H54 (cell line): Measurements from ENCODE around the gene RAB5A.
"Not testable (repeated sequence)": the region's sequence is repeated elsewhere in the genome, so short reads cannot be mapped to it uniquely, and the experiment has no call there.

Experiments
- DNase-seq: peaks from one replicate; pipeline ENCODE4 v3.0.0; 2011; ENCODE audit warnings: low spot score, mixed read lengths; ENCODE audit not compliant: insufficient read length
- FAIRE-seq: peaks from 3 replicates; lab custom pipeline; 2011; peaks lifted over from hg19 to GRCh38; lab: Jason Lieb, UNC
- POLR2A ChIP-seq: IDR thresholded peaks from 2 replicates; pipeline ENCODE4 v1.6.1; 2011; ENCODE audit warnings: low read depth, mild to moderate bottlenecking, low read length

RAB5A gene

DNA sequence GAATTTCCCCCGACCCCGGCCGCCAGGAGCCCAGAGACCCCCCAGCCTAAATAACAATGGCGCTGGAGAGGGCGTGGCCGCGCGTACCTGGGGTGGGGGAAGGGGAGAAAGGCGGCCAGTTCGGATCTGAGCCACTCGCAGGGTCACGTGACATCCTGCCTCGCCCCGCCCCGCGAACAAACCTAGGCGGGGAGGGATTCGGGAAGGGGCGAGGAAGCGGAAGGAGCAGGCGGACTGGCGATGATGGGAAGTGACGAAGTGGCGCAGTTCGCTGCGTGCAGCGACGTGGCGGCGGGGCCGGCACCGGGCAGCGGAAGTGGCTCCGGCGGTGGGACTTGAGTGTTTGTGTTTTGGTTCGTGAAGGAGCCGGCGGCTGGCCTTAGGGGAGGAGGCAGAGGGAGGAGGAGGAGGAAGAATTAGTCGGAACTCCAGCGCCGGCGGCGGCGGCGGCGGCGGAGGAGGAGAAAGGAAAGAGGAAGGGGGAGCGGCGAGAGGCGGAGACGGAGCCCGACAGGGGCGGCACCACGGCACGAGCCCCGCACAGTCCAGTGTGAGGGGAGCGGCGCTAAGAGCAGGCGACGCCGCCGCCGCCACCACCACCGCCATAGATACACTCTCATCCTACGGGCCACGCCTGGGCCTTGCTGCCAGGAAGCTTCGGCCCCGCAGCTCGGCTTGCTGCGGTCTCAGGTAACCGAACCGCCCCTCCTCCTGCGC, at the start of gene RAB5A:
TSS of gene RAB5A (plus strand) at position 266 of the 717 bp plus-strand sequence. CDS start 3,802 bp downstream, outside the sequence.
- TF ChIP-seq POLR2A, result peak; percentile 49
- FAIRE-seq (peak; percentile 96), DNase-seq (peak; percentile 88)

DNA sequence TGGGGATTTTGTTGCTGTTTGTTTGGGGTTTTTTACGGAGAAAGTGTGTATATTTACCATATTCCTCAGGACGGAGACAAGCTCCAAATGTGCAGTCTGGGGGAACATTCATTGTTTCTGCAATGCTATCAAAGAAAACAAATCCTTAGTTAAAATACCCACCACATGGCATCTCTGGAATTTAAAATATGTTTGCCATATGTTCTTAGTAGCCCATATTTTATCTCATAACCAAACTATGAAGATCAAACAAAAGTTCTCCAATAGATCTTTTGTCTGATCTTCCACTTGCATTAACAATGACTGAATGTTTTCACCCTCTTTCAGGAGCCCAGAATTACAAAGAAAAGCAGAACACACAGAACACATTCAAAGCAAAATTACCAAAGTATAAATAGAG, 48.2 kb upstream of the RAB5A start:
- no peak for TF ChIP-seq POLR2A

DNA sequence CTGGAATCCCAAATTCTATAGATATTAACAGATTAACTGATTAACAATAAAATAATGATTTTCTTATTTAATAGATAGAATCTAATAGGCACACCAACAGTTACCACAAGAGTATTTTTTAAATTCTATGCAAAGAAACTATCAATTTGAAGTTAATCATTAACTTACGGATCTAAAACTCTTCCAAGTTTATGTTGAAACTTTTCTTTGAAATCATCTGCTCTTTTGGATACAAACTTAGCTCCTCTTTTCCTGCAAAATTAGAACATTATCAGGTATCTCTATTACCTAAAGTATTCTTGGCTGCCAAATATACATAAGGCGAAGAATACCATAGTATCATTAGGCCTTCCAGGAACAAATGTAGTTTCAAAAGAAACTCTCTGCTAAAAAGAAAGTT, 47.6 kb upstream of the RAB5A start:
- FAIRE-seq (no peak), DNase-seq (no peak)
- no peak for TF ChIP-seq POLR2A

More for the DNA sequence above, 48.2 kb upstream of the RAB5A start:
- FAIRE-seq (no peak), DNase-seq (no peak)

GRCh38 chr3:19899833-19900232, 47.1 kb upstream of the RAB5A start:
- not testable (repeated sequence) for FAIRE-seq, DNase-seq

DNA sequence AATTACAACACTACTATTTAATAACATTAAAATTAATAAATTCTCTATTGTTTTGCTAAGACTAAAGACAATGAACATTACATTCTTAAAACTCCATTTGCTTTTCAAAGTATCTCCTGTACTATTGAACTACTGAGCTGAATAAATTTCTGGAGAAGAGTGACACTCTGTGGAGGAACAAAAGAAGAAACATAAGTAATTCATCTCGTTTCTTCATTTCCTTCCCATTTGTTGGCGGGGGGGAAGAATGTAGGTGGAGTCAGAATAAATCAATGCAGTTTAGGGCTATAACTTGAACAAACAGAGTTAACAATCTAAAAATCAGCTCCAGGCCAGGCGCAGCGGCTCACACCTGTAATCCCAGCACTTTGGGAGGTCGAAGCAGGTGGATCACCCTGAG, 45.6 kb upstream of the RAB5A start:
- no peak for FAIRE-seq

GRCh38 chr3:19901918-19902317, 45.0 kb upstream of the RAB5A start:
- FAIRE-seq (no peak), DNase-seq (no peak)

More for the DNA sequence above, 45.6 kb upstream of the RAB5A start:
- TF ChIP-seq POLR2A, result no peak
- DNase-seq, result no peak

DNA sequence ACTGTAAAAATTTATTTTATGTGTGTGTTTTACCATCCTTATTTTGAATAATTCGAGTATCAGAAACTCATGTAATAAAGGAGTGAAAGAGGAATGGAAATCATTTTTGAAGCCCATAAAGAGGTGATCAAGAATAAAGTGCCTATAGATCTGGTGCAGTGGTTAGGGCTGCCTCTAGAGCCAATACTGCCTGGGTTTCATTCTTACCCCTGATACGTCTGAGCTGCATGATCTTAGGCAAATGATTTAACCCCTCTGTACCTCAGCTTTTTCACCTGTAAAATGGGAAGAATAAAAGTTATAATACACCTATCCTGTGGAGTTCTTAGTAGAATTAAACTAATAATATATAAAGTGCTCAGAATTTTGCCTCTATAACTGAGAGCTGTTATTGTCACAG, 43.2 kb upstream of the RAB5A start:
- no peak for FAIRE-seq
- DNase-seq, result no peak
- no peak for TF ChIP-seq POLR2A

More at GRCh38 chr3:19901918-19902317, 45.0 kb upstream of the RAB5A start:
- no peak for TF ChIP-seq POLR2A

DNA sequence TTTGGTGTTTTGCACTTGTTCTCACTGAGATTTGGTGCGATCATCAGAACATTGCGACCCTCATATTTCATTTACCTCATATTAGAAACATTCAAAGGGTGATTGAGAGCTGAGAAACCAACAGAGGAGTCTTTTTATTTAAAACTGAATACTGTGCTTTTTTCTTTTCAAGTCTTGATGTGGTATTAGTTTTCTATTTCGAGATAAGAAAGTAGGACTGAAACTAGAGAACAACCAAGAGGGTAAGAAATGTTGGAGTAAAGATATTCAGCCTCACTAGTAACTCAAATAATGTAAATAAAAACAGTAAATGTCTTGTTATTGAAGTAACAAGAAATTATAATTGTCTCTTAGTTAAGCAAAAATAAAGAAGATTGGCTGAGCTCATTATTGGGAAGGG, 39.4 kb upstream of the RAB5A start:
- FAIRE-seq (no peak), DNase-seq (no peak)
- no peak for TF ChIP-seq POLR2A

- DNase-seq, result no peak
- no peak for TF ChIP-seq POLR2A
- FAIRE-seq, result no peak
These were observed 35.4 kb upstream of the RAB5A start for GRCh38 chr3:19911452-19911851.

GRCh38 chr3:19917167-19917566, 29.7 kb upstream of the RAB5A start:
- no peak for DNase-seq
- no peak for TF ChIP-seq POLR2A
- no peak for FAIRE-seq

DNA sequence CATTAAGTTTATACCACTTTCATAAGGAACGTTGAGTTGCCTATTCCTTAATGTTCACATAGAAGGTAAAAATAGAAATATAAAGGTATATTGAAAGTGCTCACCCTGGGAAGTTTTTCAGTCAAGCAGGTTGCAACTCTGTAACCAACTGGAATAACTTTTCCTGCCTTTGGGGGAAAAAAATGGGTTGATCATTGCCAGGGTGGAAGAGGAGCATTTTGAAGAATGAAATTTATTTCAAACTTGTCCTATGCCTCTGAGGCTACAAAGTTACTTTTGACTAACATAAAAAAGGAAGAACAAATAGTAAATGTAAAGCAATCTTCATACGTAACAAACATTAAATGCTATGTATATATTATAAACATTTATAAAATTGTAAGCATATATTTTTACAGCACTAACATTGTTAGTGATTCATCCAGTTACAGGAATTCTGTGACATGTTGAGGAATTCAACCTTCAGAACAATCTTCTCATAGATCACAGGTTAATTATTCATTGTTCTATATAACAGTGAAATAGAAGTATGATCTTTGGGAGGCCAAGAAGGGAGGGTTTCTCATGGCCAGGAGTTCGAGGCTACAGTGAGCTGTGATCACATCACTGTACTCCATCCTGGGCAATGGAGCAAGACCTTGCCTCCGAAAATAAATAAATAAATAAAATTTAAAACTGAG, 26.4 kb upstream of the RAB5A start:
- FAIRE-seq (no peak), DNase-seq (no peak)

DNA sequence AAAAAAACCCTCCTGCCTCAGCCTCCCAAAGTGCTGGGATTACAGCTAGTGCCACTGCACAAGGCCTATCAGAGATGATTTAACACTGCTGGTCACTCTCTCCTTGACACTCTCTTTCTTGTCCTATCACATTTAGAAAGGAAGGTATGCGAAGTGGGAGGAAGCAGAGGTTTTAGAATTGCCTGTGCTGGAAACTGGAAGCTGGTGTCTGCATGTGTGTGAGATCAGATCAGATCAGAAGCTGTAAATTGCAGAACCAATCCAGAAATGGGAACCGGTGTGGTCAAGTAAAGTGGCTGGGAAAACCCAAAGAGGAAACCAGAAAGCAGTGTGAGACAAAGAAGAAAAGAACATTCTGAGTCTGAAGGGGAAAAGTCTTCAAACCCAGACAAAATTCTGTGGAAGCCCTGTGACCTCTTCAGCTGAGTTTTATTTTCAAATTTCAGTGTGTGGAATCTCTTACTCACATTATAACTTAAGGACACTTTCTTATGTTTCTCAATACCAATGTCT, 15.7 kb upstream of the RAB5A start:
- FAIRE-seq (no peak), DNase-seq (no peak)
- TF ChIP-seq POLR2A, result no peak

More for the DNA sequence above, 26.4 kb upstream of the RAB5A start:
- no peak for TF ChIP-seq POLR2A

DNA sequence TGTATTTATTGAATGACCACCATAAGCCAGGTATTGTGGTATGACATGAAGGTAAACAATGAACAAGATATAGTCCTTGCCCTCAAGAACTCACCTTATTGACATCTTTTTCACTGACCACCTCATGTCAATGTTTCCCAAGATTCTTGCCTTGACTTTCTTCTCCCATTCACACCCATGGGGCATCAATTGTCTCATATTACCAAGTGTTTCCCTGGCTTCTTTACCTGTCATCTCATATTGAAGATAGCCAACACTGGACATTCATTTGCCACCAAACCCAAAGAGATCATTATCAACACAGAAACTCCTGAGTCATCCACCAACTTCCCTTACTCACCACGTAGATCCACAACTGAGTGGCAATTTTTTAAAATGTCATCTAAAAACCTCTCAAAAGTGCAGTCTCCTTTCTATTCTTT, 15.1 kb upstream of the RAB5A start:
- DNase-seq (no peak), FAIRE-seq (peak; percentile 50)
- TF ChIP-seq POLR2A, result no peak

DNA sequence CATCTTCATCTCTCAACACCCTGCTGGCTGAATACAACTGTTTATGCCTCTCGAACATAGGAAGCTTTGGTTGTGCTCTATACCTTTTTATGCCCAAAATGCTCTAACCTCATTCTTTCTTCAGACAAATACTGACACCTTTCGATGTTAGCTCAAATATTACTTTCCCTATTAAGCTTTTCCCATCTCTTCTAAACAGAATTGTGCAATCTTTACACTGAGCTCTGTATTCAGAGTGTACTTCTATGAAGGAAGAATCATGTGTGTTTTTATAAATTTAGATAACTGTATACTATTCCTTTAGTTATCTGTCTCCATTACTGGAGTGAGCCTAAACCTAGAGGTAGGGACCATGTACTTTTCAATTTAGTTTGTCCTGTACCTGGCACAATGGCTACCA, 14.5 kb upstream of the RAB5A start:
- TF ChIP-seq POLR2A, result no peak
- FAIRE-seq (no peak), DNase-seq (no peak)
